WTC11 (cell line): ENCODE results near the gene SLBP. TPM values are rescaled to one million over a fixed set of nuclear protein-coding genes. Genes with fewer than 3 reads are reported as not detected.
A peak's percentile ranks its signal among the peaks of the same experiment; 100 is the strongest.

Source experiments
- ATAC-seq: fragments of 200-7000 bp; cut with Tn5 transposase; 2 replicates; pipeline ENCODE4 v1.10.0; 2021; ENCODE audit warnings: mild to moderate bottlenecking, moderate library complexity
- CTCF ChIA-PET: fragments of 300-600 bp; sonication (Branson Sonifier 250); formaldehyde crosslinking; loops from one replicate; lab custom pipeline; 2021; ENCODE audit warnings: antibody characterized with exemption; lab: Charles Lee
- POLR2A ChIA-PET: fragments of 350-600 bp; sonication (Branson Sonifier 250); formaldehyde crosslinking; loops from one replicate; lab custom pipeline; 2021; ENCODE audit warnings: antibody characterized with exemption; lab: Charles Lee
- DNase-seq: peaks from one replicate; pipeline ENCODE4 v3.0.0; 2021; ENCODE audit warnings: low spot score
- H3K27ac Mint-ChIP-seq: 2 replicates; pipeline ENCODE4 v1.8.0; 2021; ENCODE audit warnings: mixed read lengths
- H3K27me3 Mint-ChIP-seq: 2 replicates; pipeline ENCODE4 v1.8.0; 2021; ENCODE audit warnings: low read depth, mild to moderate bottlenecking, moderate library complexity, mixed read lengths
- H3K36me3 Mint-ChIP-seq: 2 replicates; pipeline ENCODE4 v1.8.0; 2021; ENCODE audit warnings: mixed read lengths
- H3K4me1 Mint-ChIP-seq: 2 replicates; pipeline ENCODE4 v1.8.0; 2022; ENCODE audit warnings: mixed read lengths
- H3K4me3 Mint-ChIP-seq: 2 replicates; pipeline ENCODE4 v1.8.0; 2021; ENCODE audit warnings: mild to moderate bottlenecking, moderate library complexity, mixed read lengths
- H3K9me3 Mint-ChIP-seq: 2 replicates; pipeline ENCODE4 v1.8.0; 2021; ENCODE audit warnings: mixed read lengths
- CREM ChIP-seq: sonication (generic); formaldehyde crosslinking; IDR thresholded peaks from 2 replicates; pipeline ENCODE4 v1.8.1; 2022; ENCODE audit warnings: mild to moderate bottlenecking, missing genetic modification reagents, moderate library complexity
- ETV6 ChIP-seq: sonication (generic); formaldehyde crosslinking; IDR thresholded peaks from 2 replicates; pipeline ENCODE4 v1.8.1; 2022; ENCODE audit warnings: mild to moderate bottlenecking, missing genetic modification reagents
- FOXP1 ChIP-seq: sonication (generic); formaldehyde crosslinking; IDR thresholded peaks from 2 replicates; pipeline ENCODE4 v1.8.0; 2022; ENCODE audit warnings: missing genetic modification reagents, mild to moderate bottlenecking, moderate library complexity, borderline replicate concordance
- MXD4 ChIP-seq: fragments of 250-450 bp; sonication (Bioruptor Pico); IDR thresholded peaks from 2 replicates; pipeline ENCODE4 v1.8.0; 2021; ENCODE audit warnings: mild to moderate bottlenecking, moderate library complexity, borderline replicate concordance
- MYBL2 ChIP-seq: sonication (generic); formaldehyde crosslinking; IDR thresholded peaks from 2 replicates; pipeline ENCODE4 v1.8.1; 2023; ENCODE audit warnings: mild to moderate bottlenecking, moderate library complexity, missing genetic modification reagents
- RELA ChIP-seq: sonication (generic); formaldehyde crosslinking; IDR thresholded peaks from 2 replicates; pipeline ENCODE4 v1.8.1; 2022; ENCODE audit warnings: missing genetic modification reagents, mild to moderate bottlenecking, borderline replicate concordance
- RORB ChIP-seq: fragments of 250-450 bp; sonication (Bioruptor Pico); IDR thresholded peaks from 2 replicates; pipeline ENCODE4 v1.9.0; 2021; ENCODE audit warnings: mild to moderate bottlenecking
- ZNF219 ChIP-seq: sonication (generic); formaldehyde crosslinking; IDR thresholded peaks from 2 replicates; pipeline ENCODE4 v1.8.0; 2023; ENCODE audit warnings: missing genetic modification reagents, mild to moderate bottlenecking, borderline replicate concordance
- ZNF396 ChIP-seq: fragments of 250-450 bp; sonication (Bioruptor Pico); IDR thresholded peaks from 2 replicates; pipeline ENCODE4 v1.8.0; 2021; ENCODE audit warnings: mild to moderate bottlenecking, moderate library complexity, borderline replicate concordance
- ZNF416 ChIP-seq: fragments of 250-450 bp; sonication (Bioruptor Pico); IDR thresholded peaks from 2 replicates; pipeline ENCODE4 v1.9.0; 2021; ENCODE audit warnings: mild to moderate bottlenecking, inconsistent platforms
- total RNA-seq: library from RNA; stranded (reverse); gene quantifications from 3 replicates; pipeline ENCODE4 v1.2.3, GENCODE V29; 2021
- TF ChIP-seq, protein P1 (sequence below): sonication (generic); formaldehyde crosslinking; IDR thresholded peaks from 2 replicates; pipeline ENCODE4 v1.8.0; 2022; ENCODE audit warnings: mild to moderate bottlenecking, missing genetic modification reagents
- TF ChIP-seq, protein P2 (sequence below): sonication (generic); formaldehyde crosslinking; IDR thresholded peaks from 2 replicates; pipeline ENCODE4 v1.8.0; 2023; ENCODE audit warnings: mild to moderate bottlenecking, missing genetic modification reagents
- TF ChIP-seq, protein P3 (sequence below): sonication (generic); formaldehyde crosslinking; IDR thresholded peaks from 2 replicates; pipeline ENCODE4 v1.8.0; 2023; ENCODE audit warnings: missing genetic modification reagents, mild to moderate bottlenecking, borderline replicate concordance
- TF ChIP-seq, protein P4 (sequence below): sonication (generic); formaldehyde crosslinking; IDR thresholded peaks from 2 replicates; pipeline ENCODE4 v1.8.1; 2022; ENCODE audit warnings: low read depth, missing genetic modification reagents, borderline replicate concordance

SLBP gene
- total RNA-seq, 1 experiment from 2014 or later, result 40.2 TPM

DNA sequence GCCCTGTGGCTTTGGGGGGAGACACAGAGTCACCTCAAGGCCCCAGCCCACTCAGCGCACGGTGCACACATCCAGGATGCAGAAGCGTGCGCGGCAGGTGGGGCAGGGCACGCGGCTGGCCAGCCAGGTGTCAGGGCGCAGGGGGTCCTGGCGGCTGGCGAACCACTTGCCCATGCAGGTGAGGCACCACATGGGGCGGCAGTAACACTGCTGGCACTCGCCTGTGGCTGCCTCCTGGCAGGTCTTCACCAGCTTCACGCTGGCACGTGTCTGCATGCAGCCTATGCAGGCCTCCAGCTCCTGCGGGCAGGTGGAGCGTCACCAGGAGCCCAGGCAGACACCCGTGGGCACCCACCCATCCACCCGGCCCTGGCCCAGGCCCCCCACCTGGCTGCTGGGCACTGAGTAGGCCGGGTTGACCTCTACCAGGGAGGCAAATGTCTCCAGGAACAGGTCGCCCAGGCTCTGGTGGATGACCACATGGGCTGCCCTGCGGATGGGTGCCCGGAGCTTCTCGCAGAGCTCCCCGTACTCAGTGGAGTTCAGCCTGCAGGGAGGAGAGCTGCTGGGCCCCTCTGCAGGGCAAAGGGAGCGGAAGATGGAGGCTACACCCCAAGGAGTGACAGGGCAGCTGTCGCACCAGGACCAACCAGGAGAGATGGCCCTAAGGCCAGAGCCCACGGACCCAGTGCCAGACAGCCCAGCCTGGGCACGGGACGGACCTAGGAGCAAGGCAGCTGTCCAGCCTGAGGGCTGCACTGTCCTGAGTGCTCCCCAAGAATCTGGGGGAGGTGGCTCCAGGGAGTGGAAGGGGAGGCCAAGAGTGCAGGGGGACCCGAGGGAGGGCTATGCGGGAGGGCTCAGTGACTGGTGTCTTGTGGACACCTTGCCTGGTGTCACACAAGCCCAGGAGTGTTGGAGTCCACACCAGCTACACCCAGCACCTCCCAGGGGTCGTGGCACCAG, 5.3 kb upstream of the SLBP start (continued):
- TF ChIP-seq, protein P1, sequence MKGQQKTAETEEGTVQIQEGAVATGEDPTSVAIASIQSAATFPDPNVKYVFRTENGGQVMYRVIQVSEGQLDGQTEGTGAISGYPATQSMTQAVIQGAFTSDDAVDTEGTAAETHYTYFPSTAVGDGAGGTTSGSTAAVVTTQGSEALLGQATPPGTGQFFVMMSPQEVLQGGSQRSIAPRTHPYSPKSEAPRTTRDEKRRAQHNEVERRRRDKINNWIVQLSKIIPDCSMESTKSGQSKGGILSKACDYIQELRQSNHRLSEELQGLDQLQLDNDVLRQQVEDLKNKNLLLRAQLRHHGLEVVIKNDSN (CRISPR knock-in tag), result no peak
- no peak for TF ChIP-seq ZNF416 (CRISPR knock-in tag)
- no peak for TF ChIP-seq CREM (CRISPR knock-in tag)
- TF ChIP-seq, protein P2, sequence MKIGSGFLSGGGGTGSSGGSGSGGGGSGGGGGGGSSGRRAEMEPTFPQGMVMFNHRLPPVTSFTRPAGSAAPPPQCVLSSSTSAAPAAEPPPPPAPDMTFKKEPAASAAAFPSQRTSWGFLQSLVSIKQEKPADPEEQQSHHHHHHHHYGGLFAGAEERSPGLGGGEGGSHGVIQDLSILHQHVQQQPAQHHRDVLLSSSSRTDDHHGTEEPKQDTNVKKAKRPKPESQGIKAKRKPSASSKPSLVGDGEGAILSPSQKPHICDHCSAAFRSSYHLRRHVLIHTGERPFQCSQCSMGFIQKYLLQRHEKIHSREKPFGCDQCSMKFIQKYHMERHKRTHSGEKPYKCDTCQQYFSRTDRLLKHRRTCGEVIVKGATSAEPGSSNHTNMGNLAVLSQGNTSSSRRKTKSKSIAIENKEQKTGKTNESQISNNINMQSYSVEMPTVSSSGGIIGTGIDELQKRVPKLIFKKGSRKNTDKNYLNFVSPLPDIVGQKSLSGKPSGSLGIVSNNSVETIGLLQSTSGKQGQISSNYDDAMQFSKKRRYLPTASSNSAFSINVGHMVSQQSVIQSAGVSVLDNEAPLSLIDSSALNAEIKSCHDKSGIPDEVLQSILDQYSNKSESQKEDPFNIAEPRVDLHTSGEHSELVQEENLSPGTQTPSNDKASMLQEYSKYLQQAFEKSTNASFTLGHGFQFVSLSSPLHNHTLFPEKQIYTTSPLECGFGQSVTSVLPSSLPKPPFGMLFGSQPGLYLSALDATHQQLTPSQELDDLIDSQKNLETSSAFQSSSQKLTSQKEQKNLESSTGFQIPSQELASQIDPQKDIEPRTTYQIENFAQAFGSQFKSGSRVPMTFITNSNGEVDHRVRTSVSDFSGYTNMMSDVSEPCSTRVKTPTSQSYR (CRISPR knock-in tag), result no peak

DNA sequence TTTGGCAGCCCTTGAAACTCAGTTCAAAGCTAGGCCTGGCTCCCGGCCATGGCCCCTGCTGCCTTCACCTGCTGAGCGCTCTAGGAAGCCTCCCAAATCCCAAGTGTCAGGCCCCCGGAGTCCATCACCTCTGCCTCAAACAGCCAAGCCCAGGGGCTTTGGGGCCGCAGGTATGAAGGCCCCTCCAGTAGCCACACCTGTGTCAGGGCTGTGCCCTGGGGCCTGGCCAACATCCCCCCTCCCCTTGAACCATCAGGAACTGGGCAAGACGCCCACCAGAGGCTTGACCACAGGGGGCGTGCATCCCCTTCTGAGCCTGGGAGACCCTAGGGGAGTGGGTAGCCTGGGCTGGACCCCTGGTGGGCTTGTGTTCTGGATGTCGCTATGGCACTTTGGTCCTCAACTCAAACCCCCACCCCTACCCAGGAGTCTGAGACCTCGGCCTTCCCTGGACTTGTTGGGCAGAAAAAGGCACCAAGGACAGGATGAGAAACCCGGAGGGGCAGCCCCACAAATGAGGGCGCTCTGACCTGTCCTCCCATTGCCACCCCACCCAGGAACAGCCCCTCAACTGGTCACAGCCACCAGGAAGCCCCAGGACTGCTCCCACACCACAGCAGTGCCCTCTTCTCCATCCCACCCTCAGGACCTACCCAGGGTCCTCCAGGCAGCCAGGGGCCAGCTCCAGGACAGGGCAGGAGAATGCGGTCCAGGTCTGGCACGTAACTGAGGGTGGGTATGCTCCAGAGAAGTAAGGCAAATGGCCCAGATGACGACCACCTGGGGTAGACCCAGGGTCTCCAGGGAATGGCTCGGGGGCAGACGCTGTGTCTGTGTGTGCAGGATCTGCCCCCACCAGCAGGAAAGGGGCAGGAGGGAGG, 4.2 kb upstream of the SLBP start:
- H3K9me3 Mint-ChIP-seq, result no peaks in the 10 kb centered on the region
- H3K36me3 Mint-ChIP-seq, result peaks cover 9% of the 10 kb centered on the region; the same call in 1 of the 2 replicates
- no peak for DNase-seq
- H3K27ac Mint-ChIP-seq, result no peak overlapping the region
- no peak for ATAC-seq
- H3K4me1 Mint-ChIP-seq, result peaks cover 27% of the 10 kb centered on the region
- ChIA-PET CTCF (interaction anchor here (1.2 kb wide), 1 partner anchor 14 kb away, joined by 3 read pairs; no protein-coding TSS in a partner anchor), POLR2A (no interaction called here)
- no peak overlapping the region for H3K4me3 Mint-ChIP-seq
- H3K27me3 Mint-ChIP-seq, result peaks cover 2% of the 10 kb centered on the region; the same call in 1 of the 2 replicates
- TF ChIP-seq ZNF219 (no peak), RELA (CRISPR knock-in tag) (no peak), RORB (CRISPR knock-in tag) (no peak)

DNA sequence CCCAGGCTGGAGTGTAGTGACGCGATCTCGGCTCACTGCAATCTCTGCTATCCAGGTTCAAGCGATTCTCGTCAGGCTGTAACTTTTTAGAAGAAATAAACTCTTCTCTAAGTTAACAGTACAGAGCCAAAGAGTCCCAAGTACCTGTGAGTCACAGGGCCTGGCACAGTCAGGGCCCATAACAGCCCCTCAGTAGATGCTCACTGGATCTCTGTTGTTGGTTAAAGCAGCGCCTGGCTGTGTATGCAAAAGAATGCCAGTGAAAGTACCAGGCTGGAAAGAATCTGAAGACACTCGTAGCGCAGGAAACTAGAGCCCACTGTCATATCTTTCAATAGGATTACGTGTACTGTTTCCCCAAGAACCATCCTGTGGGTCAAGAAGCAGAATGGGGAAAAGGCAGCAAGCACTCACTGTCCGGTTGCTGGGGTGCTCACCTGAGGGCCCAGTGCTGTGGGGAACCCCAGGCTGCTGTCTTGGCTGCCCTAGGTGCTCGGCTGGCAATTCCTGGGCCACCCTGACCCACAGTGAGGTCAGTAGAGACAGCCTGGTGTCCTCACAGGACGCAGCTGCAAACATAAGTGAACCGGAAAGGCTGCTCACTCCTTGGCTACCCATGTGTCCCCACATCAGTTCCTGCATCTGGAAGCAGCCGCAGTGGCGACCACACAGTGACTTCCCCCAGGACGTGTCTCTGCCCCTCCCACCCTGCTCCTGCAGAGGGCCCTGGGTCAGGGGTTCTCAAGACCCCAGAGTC, 3.1 kb upstream of the SLBP start:
- TF ChIP-seq MYBL2 (CRISPR knock-in tag), result no peak
- TF ChIP-seq, protein P3, sequence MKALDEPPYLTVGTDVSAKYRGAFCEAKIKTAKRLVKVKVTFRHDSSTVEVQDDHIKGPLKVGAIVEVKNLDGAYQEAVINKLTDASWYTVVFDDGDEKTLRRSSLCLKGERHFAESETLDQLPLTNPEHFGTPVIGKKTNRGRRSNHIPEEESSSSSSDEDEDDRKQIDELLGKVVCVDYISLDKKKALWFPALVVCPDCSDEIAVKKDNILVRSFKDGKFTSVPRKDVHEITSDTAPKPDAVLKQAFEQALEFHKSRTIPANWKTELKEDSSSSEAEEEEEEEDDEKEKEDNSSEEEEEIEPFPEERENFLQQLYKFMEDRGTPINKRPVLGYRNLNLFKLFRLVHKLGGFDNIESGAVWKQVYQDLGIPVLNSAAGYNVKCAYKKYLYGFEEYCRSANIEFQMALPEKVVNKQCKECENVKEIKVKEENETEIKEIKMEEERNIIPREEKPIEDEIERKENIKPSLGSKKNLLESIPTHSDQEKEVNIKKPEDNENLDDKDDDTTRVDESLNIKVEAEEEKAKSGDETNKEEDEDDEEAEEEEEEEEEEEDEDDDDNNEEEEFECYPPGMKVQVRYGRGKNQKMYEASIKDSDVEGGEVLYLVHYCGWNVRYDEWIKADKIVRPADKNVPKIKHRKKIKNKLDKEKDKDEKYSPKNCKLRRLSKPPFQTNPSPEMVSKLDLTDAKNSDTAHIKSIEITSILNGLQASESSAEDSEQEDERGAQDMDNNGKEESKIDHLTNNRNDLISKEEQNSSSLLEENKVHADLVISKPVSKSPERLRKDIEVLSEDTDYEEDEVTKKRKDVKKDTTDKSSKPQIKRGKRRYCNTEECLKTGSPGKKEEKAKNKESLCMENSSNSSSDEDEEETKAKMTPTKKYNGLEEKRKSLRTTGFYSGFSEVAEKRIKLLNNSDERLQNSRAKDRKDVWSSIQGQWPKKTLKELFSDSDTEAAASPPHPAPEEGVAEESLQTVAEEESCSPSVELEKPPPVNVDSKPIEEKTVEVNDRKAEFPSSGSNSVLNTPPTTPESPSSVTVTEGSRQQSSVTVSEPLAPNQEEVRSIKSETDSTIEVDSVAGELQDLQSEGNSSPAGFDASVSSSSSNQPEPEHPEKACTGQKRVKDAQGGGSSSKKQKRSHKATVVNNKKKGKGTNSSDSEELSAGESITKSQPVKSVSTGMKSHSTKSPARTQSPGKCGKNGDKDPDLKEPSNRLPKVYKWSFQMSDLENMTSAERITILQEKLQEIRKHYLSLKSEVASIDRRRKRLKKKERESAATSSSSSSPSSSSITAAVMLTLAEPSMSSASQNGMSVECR (CRISPR knock-in tag), result no peak
- TF ChIP-seq, protein P4, sequence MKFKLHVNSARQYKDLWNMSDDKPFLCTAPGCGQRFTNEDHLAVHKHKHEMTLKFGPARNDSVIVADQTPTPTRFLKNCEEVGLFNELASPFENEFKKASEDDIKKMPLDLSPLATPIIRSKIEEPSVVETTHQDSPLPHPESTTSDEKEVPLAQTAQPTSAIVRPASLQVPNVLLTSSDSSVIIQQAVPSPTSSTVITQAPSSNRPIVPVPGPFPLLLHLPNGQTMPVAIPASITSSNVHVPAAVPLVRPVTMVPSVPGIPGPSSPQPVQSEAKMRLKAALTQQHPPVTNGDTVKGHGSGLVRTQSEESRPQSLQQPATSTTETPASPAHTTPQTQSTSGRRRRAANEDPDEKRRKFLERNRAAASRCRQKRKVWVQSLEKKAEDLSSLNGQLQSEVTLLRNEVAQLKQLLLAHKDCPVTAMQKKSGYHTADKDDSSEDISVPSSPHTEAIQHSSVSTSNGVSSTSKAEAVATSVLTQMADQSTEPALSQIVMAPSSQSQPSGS (CRISPR knock-in tag), result no peak
- no peak for TF ChIP-seq ZNF396 (CRISPR knock-in tag)
- TF ChIP-seq MXD4 (CRISPR knock-in tag), result no peak
- TF ChIP-seq FOXP1 (CRISPR knock-in tag), result no peak
- no peak for TF ChIP-seq ETV6 (CRISPR knock-in tag)

More for the DNA sequence above, 3.1 kb upstream of the SLBP start:
- Mint-ChIP-seq H3K4me1 (peaks cover 33% of the 10 kb centered on the region), H3K9me3 (no peaks in the 10 kb centered on the region), H3K27me3 (peaks cover 2% of the 10 kb centered on the region; the same call in 1 of the 2 replicates), H3K4me3 (no peak overlapping the region), H3K27ac (peak overlapping the region; percentile 79), H3K36me3 (peaks cover 12% of the 10 kb centered on the region)
- CTCF ChIA-PET, result interaction anchor here (1.0 to 1.8 kb wide), 3 partner anchors 11 to 33 kb away, joined by 4 to 6 read pairs (median 6); no protein-coding TSS in a partner anchor
- DNase-seq, result no peak
- no peak for ATAC-seq
- POLR2A ChIA-PET, result no interaction called here
